Small intestine (tissue), 7 donors: ENCODE measurements around the gene MBD3L5. TPM values are rescaled to one million over a fixed set of nuclear protein-coding genes. Genes with fewer than 3 reads are reported as not detected.
"Not testable (repeated sequence)": the region's sequence is repeated elsewhere in the genome, so short reads cannot be mapped to it uniquely, and the experiment has no call there.

Source experiments
- DNase-seq, 2 donors: peaks; one replicate each; pipeline versions ENCODE4 v3.0.0 to v3.0.0-alpha.2; 2013
- FAIRE-seq: peaks from 2 replicates; lab custom pipeline; 2012; peaks lifted over from hg19 to GRCh38; lab: Jason Lieb, UNC
- H3K27ac ChIP-seq, 3 donors: one replicate each; pipeline ENCODE4 v1.5.1; 2013; ENCODE audit warnings: low read length in 2 of 3, mild to moderate bottlenecking in 2 of 3, control low read depth in 1 of 3, inconsistent platforms in 1 of 3, low read depth in 1 of 3, moderate library complexity in 1 of 3
- H3K27me3 ChIP-seq, 3 donors: one replicate each; pipeline ENCODE4 v1.6.1; 2013; ENCODE audit warnings: low read length in 3 of 3, inconsistent platforms in 1 of 3; ENCODE audit not compliant: control insufficient read depth in 3 of 3, insufficient read depth in 3 of 3
- H3K36me3 ChIP-seq, 3 donors: one replicate each; pipeline ENCODE4 v1.6.1; 2013; ENCODE audit warnings: low read length in 3 of 3, inconsistent platforms in 1 of 3, low read depth in 1 of 3, mild to moderate bottlenecking in 1 of 3, moderate library complexity in 1 of 3; ENCODE audit not compliant: control insufficient read depth in 3 of 3, insufficient read depth in 2 of 3
- H3K4me1 ChIP-seq, 3 donors: one replicate each; pipeline ENCODE4 v1.6.1; 2013; ENCODE audit warnings: low read length in 2 of 3, inconsistent platforms in 1 of 3, low read depth in 1 of 3, mild to moderate bottlenecking in 1 of 3, moderate library complexity in 1 of 3; ENCODE audit not compliant: control insufficient read depth in 3 of 3, insufficient read depth in 2 of 3
- H3K4me3 ChIP-seq, 3 donors: one replicate each; pipeline ENCODE4 v1.5.1; 2013; ENCODE audit warnings: low read length in 3 of 3, control low read depth in 1 of 3, inconsistent platforms in 1 of 3, low read depth in 1 of 3, mild to moderate bottlenecking in 1 of 3, moderate library complexity in 1 of 3
- H3K9me3 ChIP-seq, 2 donors: one replicate each; pipeline ENCODE4 v1.6.1; 2013; ENCODE audit warnings: low read depth in 1 of 2, low read length in 1 of 2; ENCODE audit not compliant: control insufficient read depth in 2 of 2, insufficient read depth in 1 of 2
- WGBS, 3 donors: extraction: QIAGEN DNeasy Blood & Tissue Kit; methylation state at CpG; one replicate each; pipeline ENCODE4 v1.1.7; 2013; 5-methylcytosine and 5-hydroxymethylcytosine counted together
- polyA plus RNA-seq, 4 donors: library from polyadenylated mRNA; stranded (reverse) in 3 of 4; unstranded in 1 of 4; fragments of 200-250 nt in 3 of 4; fragments of 120-200 nt in 1 of 4; gene quantifications; one replicate each; pipeline versions ENCODE4 v1.2.1 to v1.2.3, GENCODE V29; 2013
- donor health status: healthy with polysubstance abuse.
- donor health status: control.
- donor health status: control.
- donor health status: Bipolar disorder and iron deficiency.
- donor health status: healthy.

Gene MBD3L5
- polyA plus RNA-seq, 4 donors: not detected

GRCh38 chr19:7021331-7021730 is 9.0 kb upstream of the MBD3L5 start, which contains the start of gene MBD3L2B:
Gene MBD3L2B (minus strand): TSS chr19:7021431. CDS start chr19:7021397, 34 bp downstream.
- H3K4me1 ChIP-seq, FAIRE-seq, H3K27ac ChIP-seq, H3K27me3 ChIP-seq, H3K9me3 ChIP-seq, H3K4me3 ChIP-seq, H3K36me3 ChIP-seq, DNase-seq: not testable (repeated sequence)
- no CpG with 5 or more reads among the region's 6 CpGs for WGBS, 3 donors

- no CpG with 5 or more reads among the region's 1 CpG for WGBS, 3 donors
- not testable (repeated sequence) for H3K4me3 ChIP-seq, H3K4me1 ChIP-seq, H3K36me3 ChIP-seq, H3K27me3 ChIP-seq, FAIRE-seq, H3K9me3 ChIP-seq, DNase-seq, H3K27ac ChIP-seq
Measured at GRCh38 chr19:7028790-7029189, 1.6 kb upstream of the MBD3L5 start.

GRCh38 chr19:7040079-7040478 is 9.7 kb downstream of the MBD3L5 start, which contains the start of gene MBD3L4:
Gene MBD3L4 (minus strand): TSS chr19:7040179. CDS start chr19:7040144, 35 bp downstream.
- not testable (repeated sequence) for H3K27ac ChIP-seq, H3K9me3 ChIP-seq, H3K4me3 ChIP-seq, DNase-seq, H3K27me3 ChIP-seq, FAIRE-seq, H3K36me3 ChIP-seq, H3K4me1 ChIP-seq
- WGBS, 3 donors: no CpG with 5 or more reads among the region's 9 CpGs

- DNase-seq, H3K4me3 ChIP-seq, H3K36me3 ChIP-seq, H3K4me1 ChIP-seq, H3K27me3 ChIP-seq, H3K9me3 ChIP-seq, FAIRE-seq, H3K27ac ChIP-seq: not testable (repeated sequence)
- WGBS, 3 donors: no CpG with 5 or more reads among the region's 2 CpGs
Measured at GRCh38 chr19:7041563-7041962, 11.2 kb downstream of the MBD3L5 start.

- H3K4me1 ChIP-seq, H3K27ac ChIP-seq, DNase-seq, FAIRE-seq, H3K9me3 ChIP-seq, H3K27me3 ChIP-seq, H3K4me3 ChIP-seq, H3K36me3 ChIP-seq: not testable (repeated sequence)
- no CpG with 5 or more reads among the region's 7 CpGs for WGBS, 3 donors
Measured at GRCh38 chr19:7049021-7049420, 18.6 kb downstream of the MBD3L5 start, which contains the start of gene MBD3L2. Gene MBD3L2 (plus strand): TSS chr19:7049321. CDS start chr19:7049374, 53 bp downstream.

GRCh38 chr19:7051421-7051820 is 21.0 kb downstream of the MBD3L5 start:
- DNase-seq, H3K36me3 ChIP-seq, H3K4me1 ChIP-seq, H3K27me3 ChIP-seq, H3K27ac ChIP-seq, FAIRE-seq, H3K4me3 ChIP-seq, H3K9me3 ChIP-seq: not testable (repeated sequence)
- WGBS, 3 donors: 68 to 91% (median 91%) methylated on average over 2 of the region's 5 CpGs

GRCh38 chr19:7052896-7053295 is 22.5 kb downstream of the MBD3L5 start:
- not testable (repeated sequence) for H3K27ac ChIP-seq, FAIRE-seq, DNase-seq, H3K4me1 ChIP-seq, H3K27me3 ChIP-seq, H3K9me3 ChIP-seq, H3K36me3 ChIP-seq, H3K4me3 ChIP-seq
- WGBS, 3 donors: 83 to 94% (median 91%) methylated on average over 7 of the region's 7 CpGs

- not testable (repeated sequence) for H3K27ac ChIP-seq, H3K27me3 ChIP-seq, H3K4me3 ChIP-seq, H3K36me3 ChIP-seq, H3K4me1 ChIP-seq, DNase-seq, H3K9me3 ChIP-seq
- peak; percentile 26 for FAIRE-seq
- 95 to 97% (median 96%) methylated on average over 8 to 12 of the region's 14 CpGs for WGBS, 3 donors
Measured at GRCh38 chr19:7054635-7055368, 24.4 kb downstream of the MBD3L5 start.
